Measurements from ENCODE around the gene MORC1.

Gene MORC1

DNA sequence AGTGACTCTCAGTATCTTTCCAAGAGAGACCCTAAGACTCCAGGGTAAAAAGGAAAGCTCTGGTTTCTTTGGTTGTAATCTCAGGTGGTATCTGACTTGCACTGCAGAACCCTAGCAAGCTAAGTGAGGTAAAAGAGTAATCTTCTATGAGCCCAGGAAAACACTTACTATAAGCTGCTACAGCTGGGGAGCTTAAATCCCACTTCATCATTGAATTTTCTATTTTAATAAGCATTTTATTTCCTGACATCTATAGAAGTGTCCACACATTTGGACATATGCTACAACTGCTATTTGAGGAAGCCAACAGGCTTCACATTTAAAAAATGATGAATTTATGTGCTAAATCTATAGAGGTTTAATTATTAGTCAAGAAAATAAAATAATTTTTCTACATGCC, 91.1 kb downstream of the MORC1 start:
- no peak for DNase-seq (ENCODE audit: low read depth in 2 of 2)

- DNase-seq (ENCODE audit: low read depth in 2 of 2), result no peak
Observed at GRCh38 chr3:109025896-109026295, 92.0 kb downstream of the MORC1 start.

DNA sequence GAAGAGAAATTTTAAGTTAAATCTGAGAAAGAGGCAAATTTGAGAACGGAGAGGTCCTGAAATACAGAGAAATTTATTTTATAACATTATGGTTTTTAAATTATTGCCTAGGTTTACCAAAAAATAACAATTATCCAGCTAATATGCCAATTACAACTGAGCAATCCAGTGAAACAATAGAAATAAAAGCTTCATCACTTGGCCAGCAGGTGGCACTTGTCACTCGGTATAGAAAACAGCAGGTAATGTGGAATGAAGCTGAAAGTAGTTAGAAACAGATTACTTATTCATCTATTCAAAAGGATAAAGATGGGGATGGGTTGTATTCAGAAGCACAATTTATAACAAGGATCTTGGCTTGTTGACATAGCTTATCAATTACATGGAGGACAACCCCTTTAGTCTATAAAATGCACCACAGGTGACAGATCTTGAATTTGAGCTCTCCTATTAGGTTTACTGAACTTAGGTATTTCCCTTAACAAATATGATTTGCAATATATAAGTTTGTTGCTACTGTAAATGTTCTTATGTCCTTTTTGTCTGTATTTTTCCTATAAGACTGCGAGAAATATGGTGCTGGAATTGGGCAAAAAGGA, 94.2 kb downstream of the MORC1 start:
- DNase-seq (ENCODE audit: low read depth in 2 of 2), result peak; percentile 9

DNA sequence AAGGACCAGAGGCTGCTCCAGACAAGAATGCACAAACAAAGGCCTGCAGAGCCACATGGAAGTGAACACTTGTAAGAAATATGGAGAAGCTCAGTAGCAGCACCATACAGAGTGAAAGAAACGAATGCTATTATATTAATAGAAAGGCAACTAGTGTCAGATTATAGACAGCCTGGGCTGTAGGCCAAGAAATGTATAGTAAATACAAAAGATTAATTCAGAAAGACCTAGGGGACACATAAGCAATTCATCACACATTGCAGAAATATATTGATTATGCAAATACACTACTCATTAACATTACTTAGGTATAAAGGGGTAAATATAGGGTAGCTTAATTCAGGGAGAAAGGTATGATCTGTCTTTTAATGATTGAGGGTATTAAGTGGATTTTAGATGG, 94.8 kb downstream of the MORC1 start:
- no peak for DNase-seq (ENCODE audit: low read depth in 2 of 2)

- no peak for DNase-seq (ENCODE audit: low read depth in 2 of 2)
Observed at GRCh38 chr3:109021556-109021955, 96.4 kb downstream of the MORC1 start.

DNA sequence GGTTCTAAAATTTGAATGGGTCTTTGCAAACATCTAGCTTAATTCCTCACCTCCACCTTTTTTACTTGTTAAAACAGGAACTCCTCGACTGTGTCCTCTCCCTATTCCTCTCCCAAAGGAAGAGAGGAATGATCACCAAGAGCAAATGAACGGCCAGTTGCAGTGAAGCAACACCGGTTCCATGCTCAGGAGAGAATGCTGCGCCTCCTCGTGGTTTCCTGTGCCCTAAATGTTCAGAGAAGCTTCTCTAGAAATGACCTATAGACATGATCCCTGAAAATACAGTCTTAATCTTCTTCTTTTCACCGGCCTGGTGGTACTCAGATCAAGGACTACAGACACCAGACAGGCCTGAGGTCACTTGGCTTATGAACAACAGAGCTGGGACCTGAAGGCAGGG, 99.1 kb downstream of the MORC1 start:
- DNase-seq (ENCODE audit: low read depth in 2 of 2), result no peak

- DNase-seq (ENCODE audit: low read depth in 2 of 2), result no peak
Observed at GRCh38 chr3:109005443-109005842, 112.5 kb downstream of the MORC1 start.

DNA sequence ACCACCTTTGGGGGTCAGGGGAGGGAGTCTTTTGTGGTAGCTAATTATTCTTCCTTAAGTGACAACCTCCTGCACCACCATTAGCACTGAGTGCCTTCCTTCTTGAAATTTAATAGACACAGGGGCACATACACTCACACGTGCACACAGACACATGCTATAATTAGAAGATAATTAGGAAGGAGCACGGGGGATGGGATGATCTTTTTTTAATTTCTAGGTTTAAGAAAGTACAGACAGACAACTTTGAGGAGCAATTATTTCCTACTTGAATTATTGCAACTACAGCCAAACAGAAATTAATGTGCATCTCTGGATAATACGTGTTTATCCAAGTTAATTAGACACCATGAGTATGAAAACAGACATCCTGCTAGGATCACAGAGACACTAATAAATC, 119.5 kb downstream of the MORC1 start:
- no peak for DNase-seq (ENCODE audit: low read depth in 2 of 2)

DNA sequence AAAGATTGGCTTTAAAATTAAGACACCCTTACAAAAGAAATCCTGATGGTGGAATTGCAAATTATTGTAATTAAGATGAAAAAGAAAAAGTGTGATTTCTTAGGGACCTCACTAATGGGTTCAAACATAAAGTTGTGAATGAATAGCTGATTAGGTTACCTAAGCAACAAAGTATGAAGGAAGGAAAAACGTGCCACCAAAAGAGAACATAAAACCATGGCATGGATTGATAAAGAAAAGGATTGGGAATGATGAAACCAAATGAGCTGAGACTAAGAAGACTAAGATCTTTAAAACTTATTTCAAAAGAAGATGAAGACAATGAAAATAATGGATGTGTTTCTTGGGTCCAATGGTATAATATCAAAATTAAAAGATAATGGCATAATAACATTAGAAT, 132.1 kb downstream of the MORC1 start:
- DNase-seq (ENCODE audit: low read depth in 2 of 2), result no peak

GRCh38 chr3:108983051-108983450, 134.9 kb downstream of the MORC1 start:
- DNase-seq (ENCODE audit: low read depth in 2 of 2), result no peak

DNA sequence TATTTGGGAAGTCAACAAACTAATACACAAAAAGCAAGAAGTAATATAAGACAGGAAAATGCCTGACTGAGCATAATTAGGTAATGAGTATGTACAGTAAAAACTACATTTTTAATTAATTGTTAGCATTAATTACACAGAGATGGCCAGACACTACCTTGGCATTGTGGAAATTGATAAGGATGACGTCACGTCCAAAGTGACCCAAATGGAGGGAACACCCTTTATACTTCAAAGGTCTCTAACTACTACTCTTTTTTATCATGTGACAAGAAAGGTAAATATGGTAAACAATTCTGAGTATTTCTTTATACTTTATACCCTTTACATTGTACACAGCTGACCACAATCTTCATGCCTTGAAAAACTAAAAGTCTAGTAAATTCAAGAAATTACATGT, 141.9 kb downstream of the MORC1 start:
- no peak for DNase-seq (ENCODE audit: low read depth in 2 of 2)

- no peak for DNase-seq (ENCODE audit: low read depth in 2 of 2)
Observed at GRCh38 chr3:108973019-108973418, 144.9 kb downstream of the MORC1 start.

DNA sequence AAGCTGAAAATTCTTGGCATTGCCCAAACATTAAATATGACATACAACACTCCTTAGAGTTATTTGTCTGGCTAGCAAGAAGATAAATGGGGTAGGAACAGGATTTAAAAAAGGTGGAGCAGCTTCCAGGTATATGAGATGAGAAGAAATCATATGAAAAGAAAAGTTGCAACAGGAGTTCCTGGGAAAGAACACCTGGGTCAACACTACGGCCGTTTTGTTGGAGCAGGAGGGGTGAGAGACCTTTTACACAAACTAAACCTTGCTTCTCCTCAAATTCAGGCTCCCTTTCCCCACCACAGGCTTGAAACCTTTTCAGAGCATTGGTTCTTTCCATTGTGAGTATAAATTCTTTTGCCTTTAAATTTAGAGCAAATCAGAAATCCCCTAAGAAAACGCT, 145.5 kb downstream of the MORC1 start:
- no peak for DNase-seq (ENCODE audit: low read depth in 2 of 2)

DNA sequence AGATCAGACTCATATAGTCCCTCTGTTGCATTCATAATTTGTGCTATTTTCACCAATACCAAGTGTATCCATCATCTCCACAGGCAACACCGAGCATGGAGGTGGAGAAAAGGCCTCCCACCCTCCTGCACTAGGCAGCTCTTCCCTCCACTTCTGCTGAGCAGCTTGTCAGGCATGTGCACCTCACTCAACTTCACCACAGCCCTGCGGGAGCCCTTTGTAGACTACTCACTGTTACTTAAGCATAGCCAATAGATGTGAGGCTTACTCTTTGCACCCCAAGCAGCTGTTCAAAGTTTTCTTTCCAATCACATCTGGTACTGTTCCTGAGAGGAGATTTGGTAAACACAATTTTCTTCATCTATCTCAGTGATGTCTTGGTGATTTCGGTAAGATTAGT, 147.4 kb downstream of the MORC1 start:
- DNase-seq (ENCODE audit: low read depth in 2 of 2), result no peak

DNA sequence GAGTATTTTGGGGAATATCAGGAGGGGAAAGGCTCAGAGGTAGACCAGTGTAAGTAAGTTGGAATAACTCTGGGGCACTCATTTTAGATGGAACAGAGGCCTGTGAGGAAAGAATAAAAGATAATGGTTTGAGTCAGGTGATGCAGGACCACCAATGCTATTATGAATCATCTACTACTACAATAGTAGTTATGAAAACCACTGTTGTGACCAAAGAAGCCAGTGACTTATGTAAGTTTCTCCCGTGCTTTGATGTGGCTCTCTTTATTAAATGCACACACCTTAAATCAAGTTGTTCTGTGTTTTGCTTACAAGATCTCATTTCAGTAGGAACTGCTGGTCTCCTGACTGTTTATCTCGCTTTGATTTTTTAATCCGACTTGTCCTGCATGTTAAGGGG, 151.2 kb downstream of the MORC1 start:
- DNase-seq (ENCODE audit: low read depth in 2 of 2), result no peak

DNA sequence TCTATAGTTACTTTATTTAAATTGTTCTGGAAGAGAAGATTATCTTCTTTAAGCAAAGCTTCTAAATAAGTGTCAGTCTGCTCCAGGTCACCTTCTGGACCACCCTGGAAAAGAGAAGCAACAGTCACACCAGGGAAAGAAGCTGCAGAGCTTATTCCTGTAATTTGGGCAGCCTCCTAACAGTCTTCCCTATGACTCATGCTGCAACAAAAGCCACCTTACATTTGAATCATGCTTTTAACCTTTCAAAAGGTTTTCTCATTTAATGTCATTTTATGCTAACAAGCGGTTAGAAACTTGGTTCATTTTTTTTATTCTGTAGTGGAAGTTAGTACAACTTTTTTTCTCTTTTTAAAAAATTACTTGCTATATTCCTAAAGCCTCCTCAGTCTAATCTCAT, 158.9 kb downstream of the MORC1 start:
- no peak for DNase-seq (ENCODE audit: low read depth in 2 of 2)

DNA sequence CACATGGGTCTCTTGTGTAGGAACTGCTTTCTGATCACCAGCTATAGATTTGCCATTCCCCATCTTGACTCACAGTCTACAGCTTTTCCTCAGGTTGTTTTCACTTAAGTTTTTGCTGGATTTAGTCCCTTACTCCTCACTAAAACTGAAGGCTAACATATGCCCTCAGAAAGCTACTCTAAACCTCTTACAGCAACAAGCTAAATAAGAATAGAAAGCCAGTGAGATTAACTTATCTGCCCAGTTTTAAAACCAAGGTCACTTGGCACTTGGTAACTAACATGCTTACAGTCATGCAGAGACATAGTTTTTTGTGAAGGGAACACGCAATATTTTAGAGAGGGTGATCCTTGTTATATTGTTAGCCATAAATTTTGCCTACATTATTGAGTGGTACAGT, 164.2 kb downstream of the MORC1 start, which contains the start of gene GUCA1C:
Gene GUCA1C, minus strand, starts transcription at position 180 of the 400 bp plus-strand sequence. Its CDS starts 117 bp downstream, at position 63.
- no peak for DNase-seq (ENCODE audit: low read depth in 2 of 2)

GRCh38 chr3:108953210-108953609, 164.7 kb downstream of the MORC1 start:
- DNase-seq (ENCODE audit: low read depth in 2 of 2), result no peak

DNA sequence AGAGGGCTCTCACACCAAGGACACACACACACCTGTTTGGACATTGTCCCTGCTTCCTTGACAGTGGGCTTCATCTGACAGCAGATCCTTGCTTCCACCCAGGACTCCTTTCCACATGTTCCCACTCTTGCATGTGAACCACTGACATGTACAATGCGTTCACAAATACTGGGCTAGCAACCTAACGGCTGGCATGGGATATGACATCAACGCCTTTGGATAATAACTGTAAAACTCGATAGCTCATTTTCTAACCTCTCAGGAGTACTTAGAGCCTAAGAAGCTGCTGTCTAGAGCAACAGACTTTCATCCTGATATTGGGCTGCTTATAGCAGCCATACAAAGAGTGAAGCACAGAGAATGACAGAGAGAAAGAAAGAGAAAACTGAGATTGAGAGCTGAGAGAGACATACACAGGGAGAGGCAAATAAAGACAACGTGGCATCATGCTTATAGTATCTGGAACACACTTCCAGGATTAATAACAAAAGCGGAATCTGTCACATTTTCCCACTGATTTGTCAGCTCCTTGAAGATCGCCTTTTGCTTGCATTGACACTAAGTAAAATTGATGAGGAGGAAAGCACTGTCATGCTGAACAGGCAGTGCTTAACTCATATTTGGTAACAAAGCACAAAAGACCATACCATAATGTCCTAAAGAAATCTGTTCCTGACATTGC, 166.0 kb downstream of the MORC1 start:
- DNase-seq (ENCODE audit: low read depth in 2 of 2), result no peak

- DNase-seq (ENCODE audit: low read depth in 2 of 2), result no peak
Observed at GRCh38 chr3:108947855-108948254, 170.1 kb downstream of the MORC1 start.

- DNase-seq (ENCODE audit: low read depth in 2 of 2), result peak; percentile 39 to 51
Observed at GRCh38 chr3:108946292-108947285, 171.3 kb downstream of the MORC1 start.

- DNase-seq (ENCODE audit: low read depth in 2 of 2), result no peak
Observed at GRCh38 chr3:108940568-108941263, 177.2 kb downstream of the MORC1 start.

Measured in fibroblast of skin of left quadriceps (primary cell).